NCI-H446 (cell line): ENCODE data around the gene TPM4.
"Not testable (repeated sequence)": the region's sequence is repeated elsewhere in the genome, so short reads cannot be mapped to it uniquely, and the experiment has no call there.

Experiments used
- DNase-seq, 2 experiments: peaks; one replicate each; lab custom pipeline; 2025; lab: John Stamatoyannopoulos, UW

TPM4 gene

GRCh38 chr19:16098821-16099220, 22.5 kb downstream of the TPM4 start:
- DNase-seq, result no peak

DNA sequence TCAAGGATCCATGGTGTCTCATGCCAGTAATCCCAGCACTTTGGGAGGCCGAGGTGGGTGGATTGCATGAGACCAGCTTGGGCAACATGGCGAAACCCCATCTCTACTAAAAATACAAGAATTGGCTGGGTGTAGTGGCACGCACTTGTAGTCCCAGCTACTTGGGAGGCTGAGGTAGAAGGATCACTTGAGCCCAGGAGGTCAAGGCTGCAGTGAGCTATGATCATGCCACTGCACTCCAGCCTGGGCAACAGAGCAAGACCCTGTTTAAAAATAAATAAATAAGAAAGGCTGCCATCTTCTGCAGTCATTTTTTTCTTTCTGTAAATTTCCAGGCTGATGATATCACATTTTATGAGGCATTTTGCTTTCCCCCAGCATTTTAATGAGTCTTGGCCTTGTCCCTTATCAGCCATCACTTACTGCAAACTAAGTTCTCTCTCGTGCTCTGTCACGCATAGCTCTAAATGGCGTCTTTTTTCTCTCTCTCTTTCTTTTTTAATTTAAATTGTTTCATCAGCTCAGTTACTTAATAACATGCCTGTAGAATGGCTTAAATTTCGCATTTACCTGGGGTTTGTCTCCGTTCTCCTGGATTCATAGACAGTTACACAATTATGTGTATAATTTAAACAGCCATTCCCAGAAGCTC, 23.1 kb downstream of the TPM4 start:
- not testable (repeated sequence) for DNase-seq

- no peak for DNase-seq
These were observed 24.2 kb downstream of the TPM4 start for GRCh38 chr19:16100524-16100923.

DNA sequence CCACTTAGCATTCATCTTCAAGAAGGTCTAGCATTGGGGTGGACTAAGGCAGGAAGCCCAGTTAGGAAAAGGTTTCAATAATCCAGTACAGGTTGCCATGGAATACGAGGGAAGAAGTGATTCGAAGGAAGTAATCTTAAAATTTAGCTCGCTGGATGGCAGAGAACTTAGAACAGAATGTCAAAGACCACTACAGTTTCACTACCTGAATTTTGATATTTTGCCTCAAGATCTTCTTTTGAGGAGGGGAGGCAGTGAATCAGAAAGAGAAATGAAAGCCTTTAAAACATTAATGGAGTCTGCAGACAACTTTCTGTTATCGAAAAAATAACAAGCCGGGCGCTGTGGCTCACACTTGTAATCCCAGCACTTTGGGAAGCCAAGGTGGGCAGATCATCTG, 28.4 kb downstream of the TPM4 start:
- DNase-seq, result no peak

- DNase-seq, result no peak
These were observed 29.8 kb downstream of the TPM4 start for GRCh38 chr19:16106121-16106520.

DNA sequence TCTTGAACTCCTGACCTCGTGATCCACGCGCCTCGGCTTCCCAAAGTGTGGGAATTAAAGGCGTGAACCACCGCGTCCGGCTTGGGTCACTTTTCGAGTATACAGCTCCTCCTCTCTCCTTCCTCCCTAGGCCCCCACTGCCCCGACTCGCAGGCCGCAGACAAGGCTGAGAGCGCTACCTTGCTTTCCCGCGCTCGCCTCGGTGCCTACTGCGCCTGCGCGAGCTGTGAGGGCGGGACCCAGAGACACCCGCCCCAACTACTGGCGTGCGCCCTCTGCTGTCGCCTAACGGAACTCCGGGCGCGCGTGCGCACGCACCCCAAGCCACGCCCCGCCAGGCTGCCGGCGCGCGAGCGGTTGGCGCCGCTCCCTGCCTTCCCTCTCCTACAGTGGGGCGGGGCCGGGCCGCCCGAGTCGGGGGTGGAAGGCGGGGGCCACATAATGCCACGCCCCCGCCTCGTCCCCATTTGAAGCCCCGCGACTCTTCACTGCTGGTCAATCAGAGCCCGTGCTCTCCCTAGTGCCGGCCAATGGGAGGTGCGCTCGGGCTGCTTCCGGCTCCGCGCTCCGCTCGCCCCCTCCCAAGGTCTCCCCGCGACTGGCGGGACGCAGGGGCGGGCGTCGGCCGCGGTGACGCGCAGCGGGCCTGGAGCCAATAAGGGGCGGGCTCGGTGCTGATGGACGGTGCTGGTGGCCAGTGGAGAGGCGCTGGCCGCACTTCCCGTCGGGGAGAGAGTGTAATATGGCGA, 35.0 kb downstream of the TPM4 start, which contains the start of gene RAB8A:
Gene RAB8A (plus strand): TSS at position 730 of the 749 bp plus-strand sequence. CDS start 13 bp downstream, at position 743.
- DNase-seq, result peak; percentile 98 to 100

DNA sequence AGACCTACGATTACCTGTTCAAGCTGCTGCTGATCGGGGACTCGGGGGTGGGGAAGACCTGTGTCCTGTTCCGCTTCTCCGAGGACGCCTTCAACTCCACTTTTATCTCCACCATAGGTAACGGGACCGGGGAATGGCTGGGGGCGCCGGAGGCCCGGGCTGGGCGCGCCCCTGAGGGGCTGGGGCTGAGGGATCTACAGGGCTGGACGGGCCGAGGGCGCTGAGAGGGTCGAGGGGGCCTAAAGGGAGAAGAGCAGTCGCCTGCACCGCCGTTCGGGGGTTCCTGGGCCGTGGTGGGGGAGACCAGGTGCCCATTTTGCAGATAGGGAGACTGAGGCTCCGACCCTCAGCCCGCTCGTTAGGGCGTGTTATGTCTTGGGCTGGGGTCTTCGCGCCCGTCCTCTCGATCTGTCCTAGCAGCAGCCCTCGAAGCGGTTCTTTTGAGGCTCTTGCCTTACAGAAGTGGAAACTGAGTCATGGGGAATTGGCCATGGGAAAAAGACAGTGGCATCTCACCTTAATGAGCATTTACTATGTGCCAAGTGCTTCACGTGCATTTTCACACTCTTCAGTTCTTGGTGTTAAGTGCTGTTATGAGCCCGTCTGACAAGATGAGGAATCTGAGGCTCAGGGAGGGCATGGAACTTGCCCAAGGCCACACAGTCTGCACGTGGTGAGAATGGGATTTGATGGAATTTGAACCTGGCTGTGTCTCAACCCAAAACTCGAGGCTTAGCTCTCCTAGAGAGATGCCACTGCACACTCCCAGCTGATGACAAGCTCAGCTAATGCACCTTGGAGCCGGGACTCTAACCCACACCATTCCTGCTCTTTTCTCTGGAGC, 35.8 kb downstream of the TPM4 start:
- DNase-seq, result no peak

GRCh38 chr19:16112778-16113177, 36.5 kb downstream of the TPM4 start:
- DNase-seq, result no peak

DNA sequence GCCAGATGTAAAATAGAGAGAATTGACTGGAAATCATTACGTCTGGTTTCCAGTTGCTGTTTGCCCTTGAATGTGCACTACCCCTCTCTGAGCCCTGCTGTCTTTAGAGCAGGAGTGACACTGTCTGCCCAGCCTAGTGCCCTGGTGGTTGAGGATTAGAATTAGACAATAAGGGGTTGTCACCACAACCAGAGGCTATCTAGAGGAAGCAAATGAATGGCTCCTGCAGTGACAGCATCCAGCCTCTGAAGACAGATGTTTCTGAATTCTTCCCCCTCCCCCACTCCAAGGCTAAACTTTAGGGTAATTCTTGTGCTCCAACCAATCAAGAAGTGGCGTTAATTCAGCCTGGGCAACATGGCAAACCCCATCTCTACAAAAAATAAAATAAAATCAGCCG, 37.4 kb downstream of the TPM4 start:
- no peak for DNase-seq

GRCh38 chr19:16115301-16116039, 39.2 kb downstream of the TPM4 start:
- DNase-seq, result peak; percentile 52 to 72

GRCh38 chr19:16116067-16116466, 39.8 kb downstream of the TPM4 start:
- DNase-seq, result no peak

GRCh38 chr19:16117594-16118033, 41.3 kb downstream of the TPM4 start:
- DNase-seq, result no peak

DNA sequence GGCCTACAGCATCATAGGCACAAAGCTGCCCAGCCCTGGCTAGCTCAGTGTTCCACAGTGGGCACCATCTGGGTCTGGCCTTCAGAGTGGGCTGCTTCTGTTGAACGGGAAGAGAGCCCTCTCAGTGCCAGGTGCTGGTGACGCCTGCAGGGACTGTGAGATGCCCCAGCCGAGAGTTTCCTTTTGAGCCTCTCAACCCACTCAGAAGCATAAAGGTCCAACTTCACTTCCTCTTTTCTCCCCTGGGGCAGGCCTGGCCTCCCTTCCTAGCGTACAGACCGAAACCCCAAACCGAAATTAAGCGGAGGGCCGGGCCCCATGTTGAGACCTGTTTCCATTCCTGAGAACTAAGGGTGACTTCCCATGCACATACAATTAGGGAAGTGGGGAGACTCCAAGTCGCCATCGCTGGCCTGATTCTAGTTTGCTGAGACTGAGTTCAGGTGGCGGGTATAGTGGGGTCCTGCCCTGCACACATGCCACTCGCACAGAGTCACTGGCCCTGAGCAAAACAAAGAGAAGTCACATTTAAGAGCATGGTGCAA, 42.3 kb downstream of the TPM4 start:
- DNase-seq, result no peak

DNA sequence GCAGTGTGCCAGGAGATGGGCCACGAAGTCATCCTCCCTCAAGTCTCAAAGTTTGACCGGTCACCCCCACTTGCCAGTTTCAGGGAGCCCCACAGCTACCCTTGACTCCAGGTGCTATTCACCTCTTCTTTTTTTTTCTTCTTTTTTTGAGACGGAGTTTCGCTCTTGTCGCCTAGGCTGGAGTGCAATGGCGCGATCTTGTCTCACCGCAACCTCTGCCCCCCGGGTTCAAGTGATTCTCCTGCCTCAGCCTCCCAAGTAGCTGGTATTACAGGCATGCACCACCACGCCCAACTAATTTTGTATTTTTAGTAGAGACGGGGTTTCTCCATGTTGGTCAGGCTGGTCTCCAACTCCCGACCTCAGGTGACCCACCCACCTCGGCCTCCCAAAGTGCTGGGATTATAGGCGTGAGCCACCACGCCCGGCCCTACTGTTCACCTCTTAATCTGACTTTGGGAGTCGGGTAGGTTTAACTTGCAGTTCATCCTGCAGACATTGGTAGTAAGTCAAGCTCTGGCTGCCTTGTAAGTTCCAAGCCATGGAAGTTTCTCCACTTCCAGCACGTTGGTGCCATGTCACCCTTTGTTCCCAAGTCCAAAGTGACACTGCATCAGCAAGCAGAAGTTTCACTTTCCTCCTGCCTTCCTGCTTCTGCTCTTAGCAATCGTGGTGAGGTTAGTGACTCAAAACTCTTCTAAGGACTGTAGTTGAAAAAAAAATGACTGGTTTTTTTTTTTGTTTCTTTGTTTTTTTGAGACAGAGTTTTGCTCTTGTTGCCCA, 43.0 kb downstream of the TPM4 start:
- DNase-seq, result not testable (repeated sequence)

GRCh38 chr19:16121141-16121540, 44.8 kb downstream of the TPM4 start:
- no peak for DNase-seq

DNA sequence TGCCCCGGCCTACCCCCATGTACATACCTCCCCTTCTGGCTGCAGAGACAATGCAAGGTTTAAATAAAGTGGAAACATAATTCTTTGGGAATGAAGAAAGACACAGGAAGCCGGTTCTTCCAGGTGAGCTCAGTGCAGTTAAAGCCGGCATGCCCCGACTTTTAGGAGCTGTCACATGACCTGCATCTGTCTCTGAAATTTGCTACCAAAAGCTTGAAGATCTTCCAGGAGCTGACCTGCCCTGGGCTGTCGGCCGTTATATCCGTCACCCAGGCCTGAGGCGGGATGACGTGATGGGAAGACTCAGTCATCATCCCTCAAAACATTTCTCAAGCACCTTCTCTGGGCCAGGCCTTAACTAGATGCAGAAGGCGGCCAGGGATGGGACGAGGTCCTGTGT, 45.7 kb downstream of the TPM4 start:
- DNase-seq, result no peak

DNA sequence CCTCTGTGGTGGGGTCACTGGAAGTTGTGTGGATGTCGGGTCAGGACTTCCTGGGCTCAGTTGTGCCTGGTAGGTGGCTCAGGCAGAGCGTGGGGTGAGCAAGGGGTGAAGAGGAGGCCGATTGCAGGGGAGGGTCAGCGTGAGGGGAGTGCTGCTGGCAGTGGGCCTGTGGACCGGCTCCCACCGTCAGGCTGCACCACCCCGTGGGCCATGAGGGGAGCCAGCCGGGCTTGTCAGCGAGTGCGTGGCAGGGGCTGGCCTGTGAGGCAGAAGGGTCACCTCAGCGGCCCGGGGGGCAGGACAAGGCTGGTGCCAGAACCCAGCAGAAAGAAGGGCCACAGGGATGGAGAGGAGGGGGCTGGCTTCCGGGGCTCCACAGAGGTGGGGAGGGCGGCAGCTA, 48.7 kb downstream of the TPM4 start:
- DNase-seq, result no peak

DNA sequence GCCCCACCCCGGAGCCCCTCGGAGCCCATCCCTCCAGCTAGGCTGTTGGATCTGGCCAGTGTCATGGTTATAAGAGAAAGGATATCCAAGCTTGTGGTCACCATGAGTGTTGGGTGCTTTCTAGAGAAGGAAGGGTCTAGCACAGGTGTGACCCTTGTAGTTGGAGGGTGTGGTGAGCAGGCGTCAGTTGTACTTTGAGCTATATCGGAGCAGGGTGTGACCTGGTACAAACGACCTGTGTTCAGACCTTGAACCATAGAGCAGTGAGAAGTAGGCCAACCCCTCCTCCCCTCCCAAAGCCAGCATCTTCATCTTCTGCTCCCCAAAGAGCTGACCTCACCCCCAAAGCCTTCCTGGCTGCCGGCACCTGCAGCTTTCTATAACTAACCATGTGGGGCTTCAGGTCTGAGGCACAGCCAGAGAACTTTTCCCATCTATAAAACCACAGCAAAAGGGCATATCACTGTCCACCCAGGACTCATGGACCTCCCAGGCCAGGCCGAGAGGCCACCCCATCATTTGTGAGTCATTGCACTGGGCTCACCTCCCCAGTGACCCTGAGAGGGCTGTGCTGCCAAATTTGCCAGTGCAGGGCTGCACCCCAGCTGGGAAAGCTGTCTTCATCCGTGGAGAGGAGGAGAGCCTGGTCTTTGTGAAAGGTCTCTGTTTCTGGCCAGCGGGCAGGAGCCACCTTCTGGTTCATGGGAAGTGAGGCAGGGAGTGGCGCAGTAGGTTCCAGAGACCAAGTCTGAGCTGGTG, 49.6 kb downstream of the TPM4 start:
- no peak for DNase-seq

DNA sequence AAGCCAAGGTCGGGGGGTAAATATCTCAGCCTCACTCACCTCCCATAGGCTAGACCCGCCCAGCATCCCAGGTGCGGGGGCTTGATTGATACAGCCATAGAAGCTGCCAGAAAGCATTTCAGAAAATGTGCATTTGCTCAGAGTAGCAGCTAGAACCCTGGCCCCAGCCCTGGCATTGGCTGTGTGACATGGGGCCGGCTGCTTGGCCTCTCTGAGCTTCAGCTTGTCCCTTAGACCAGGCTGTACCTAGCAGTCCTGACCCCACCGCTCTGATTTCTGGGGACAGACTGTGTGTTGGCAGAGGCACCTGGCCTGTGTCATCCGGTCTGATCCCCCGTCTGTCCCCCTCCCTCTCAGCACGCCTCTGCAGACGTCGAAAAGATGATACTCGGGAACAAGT, 50.8 kb downstream of the TPM4 start:
- no peak for DNase-seq

GRCh38 chr19:16127776-16128371, 51.6 kb downstream of the TPM4 start:
- no peak for DNase-seq
